Omental fat pad (tissue), 4 donors: ENCODE results near the gene ANKRD44. TPM values are rescaled to one million over a fixed set of nuclear protein-coding genes. Genes with fewer than 3 reads are reported as not detected.

Experiments
- ATAC-seq: fragments of 150-250 bp; one replicate; pipeline ENCODE4 v1.9.1; 2016; ENCODE audit warnings: mild to moderate bottlenecking, moderate library complexity; ENCODE audit not compliant: low FRiP score
- DNase-seq: peaks from one replicate; pipeline ENCODE4 v3.0.0-alpha.2; 2019; ENCODE audit warnings: low spot score
- total RNA-seq, 4 donors: library from RNA; depleted of rRNA; stranded (reverse); fragments of >200 nt; gene quantifications; one replicate each; pipeline ENCODE4 v1.1.0, GENCODE V29; 2016
- TF ChIP-seq, protein P1 (sequence below), 3 donors: fragments of 450-650 bp; IDR thresholded peaks; one replicate each; pipeline ENCODE4 v1.5.1; 2016 to 2017; ENCODE audit warnings: antibody characterized with exemption in 3 of 3, mild to moderate bottlenecking in 3 of 3, moderate library complexity in 2 of 3

ANKRD44 gene
- total RNA-seq, 4 donors from 2014 or later: 18.4 to 56.3 (median 30.1) TPM

DNA sequence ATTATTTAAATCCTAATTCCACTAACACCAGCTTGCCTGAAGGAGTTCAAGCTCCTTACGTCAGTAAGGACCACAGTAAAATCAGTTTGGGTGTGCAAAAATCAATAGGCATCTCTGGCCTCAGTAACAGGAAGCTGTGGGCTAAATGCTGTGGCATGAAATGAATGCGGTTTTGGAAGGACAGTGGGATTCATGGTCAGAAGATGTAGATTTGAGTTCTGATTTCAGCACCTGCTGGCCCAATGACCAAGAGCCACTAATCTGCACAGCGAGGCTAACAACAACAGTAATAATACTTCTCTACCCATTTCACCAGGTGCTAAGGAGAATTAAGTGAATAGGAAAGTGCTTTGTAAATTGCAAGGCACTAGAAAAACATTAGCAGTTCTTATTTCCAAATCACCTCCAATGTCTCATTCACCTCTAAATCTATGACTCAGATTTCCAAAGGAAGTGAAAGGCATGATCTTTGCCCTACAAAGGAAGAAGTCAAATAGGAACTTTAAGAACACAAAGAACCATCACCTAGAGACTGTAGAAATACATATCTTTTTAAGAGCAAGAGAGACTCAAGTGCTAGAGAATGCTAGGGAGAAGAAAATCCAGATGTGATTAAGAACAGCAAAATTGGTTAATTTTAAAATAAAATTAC, 172.6 kb downstream of the ANKRD44 start:
- DNase-seq (no peak), ATAC-seq (no peak)
- TF ChIP-seq, protein P1, sequence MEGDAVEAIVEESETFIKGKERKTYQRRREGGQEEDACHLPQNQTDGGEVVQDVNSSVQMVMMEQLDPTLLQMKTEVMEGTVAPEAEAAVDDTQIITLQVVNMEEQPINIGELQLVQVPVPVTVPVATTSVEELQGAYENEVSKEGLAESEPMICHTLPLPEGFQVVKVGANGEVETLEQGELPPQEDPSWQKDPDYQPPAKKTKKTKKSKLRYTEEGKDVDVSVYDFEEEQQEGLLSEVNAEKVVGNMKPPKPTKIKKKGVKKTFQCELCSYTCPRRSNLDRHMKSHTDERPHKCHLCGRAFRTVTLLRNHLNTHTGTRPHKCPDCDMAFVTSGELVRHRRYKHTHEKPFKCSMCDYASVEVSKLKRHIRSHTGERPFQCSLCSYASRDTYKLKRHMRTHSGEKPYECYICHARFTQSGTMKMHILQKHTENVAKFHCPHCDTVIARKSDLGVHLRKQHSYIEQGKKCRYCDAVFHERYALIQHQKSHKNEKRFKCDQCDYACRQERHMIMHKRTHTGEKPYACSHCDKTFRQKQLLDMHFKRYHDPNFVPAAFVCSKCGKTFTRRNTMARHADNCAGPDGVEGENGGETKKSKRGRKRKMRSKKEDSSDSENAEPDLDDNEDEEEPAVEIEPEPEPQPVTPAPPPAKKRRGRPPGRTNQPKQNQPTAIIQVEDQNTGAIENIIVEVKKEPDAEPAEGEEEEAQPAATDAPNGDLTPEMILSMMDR (IDR thresholded peaks at IDR 0.05): no peak

DNA sequence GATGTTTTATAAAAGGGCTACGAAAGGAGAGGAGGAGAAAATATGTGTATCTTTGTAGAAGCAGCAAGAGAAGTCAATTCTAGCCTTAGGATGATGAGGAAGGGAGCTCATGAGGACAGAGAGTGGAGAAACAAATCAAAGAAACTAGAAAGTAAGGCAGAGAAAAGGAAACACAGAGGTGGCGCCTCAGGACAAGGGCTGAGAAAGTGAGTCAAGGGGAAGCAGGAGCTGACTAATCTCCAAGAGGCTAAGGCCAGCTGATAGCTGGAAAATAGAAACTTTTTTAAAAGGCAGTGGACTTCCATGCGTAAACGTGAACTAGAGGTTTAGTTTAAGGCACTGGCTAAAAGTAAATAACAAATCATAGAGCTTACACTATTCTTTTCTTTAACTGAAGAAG, 173.3 kb downstream of the ANKRD44 start:
- DNase-seq (no peak), ATAC-seq (no peak)
- TF ChIP-seq, protein P1 (IDR thresholded peaks at IDR 0.05): no peak

DNA sequence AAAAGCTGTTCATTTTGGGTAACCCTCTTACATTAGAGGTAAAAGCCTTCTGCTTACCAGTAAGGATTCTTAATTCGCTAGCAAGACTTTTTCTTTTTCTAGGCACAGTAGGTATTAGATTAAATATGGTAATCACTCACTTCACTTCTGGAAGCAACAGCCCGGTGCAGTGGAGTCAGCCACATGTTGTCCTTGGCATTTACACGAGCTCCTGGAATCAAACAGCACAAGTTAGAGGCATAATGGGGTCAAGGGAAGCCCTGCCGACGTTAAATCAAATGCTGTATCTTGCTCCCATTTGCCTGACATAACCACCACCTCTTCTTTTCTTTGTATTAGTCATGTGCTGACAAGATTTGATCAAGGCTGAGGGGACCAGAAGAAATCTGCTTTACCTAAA, 174.1 kb downstream of the ANKRD44 start:
- DNase-seq (no peak), ATAC-seq (no peak)
- TF ChIP-seq, protein P1 (IDR thresholded peaks at IDR 0.05): no peak

DNA sequence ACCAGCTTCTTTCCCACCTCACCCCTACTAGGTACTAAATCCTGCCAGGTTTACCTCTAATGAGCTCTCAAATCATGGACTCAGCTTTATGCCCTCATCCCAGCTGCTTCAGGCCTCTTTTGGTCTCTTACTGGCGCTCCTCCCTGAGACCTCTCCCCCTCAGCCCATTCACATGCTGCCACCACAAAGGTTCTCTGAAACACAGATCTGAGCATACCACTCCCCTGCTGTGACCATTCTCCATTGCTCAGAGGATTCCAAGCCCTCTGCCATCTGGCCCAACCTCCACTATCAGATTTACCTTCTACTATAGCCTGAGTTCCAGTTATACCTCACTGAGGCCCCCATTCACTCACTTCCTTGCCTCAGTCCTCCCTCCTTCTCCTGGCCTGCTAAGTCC, 174.8 kb downstream of the ANKRD44 start:
- ATAC-seq (no peak), DNase-seq (no peak)
- TF ChIP-seq, protein P1 (IDR thresholded peaks at IDR 0.05): no peak

DNA sequence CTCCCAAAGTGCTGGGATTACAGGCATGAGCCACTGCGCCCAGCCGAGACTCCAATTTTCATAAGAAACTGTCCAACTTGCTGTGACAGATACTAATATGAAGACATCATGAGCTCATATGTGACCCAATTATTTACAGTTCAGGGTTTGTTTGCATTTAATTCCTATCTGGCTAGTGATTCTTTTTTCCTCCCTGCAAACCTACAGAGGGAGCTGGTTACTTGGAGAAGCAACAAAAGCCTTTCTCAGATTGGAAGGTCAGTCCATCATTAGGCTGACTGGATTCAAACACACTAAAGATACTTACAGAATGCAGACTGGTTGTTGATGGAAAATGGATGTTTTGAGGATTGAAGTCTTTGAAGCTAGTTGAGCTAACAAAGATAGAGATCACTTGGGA, 176.4 kb downstream of the ANKRD44 start:
- DNase-seq (no peak), ATAC-seq (no peak)

DNA sequence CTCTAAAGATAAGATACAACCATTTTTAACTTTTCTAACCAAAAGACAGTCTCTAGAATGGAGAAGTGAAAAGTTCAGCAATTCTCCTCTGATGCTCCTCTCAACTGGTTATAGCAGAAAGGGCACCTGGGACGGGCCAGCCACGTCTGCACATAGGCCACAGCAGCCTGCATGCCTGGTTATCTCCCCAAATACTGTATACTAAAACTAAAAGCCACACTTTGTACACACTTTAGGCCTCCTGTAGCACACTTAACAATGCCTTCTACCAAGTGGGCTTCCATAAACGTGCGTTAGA, 179.1 kb downstream of the ANKRD44 start:
- DNase-seq (no peak), ATAC-seq (no peak)
- TF ChIP-seq, protein P1 (IDR thresholded peaks at IDR 0.05): no peak

More for the DNA sequence above, 176.4 kb downstream of the ANKRD44 start:
- TF ChIP-seq, protein P1 (IDR thresholded peaks at IDR 0.05): no peak

DNA sequence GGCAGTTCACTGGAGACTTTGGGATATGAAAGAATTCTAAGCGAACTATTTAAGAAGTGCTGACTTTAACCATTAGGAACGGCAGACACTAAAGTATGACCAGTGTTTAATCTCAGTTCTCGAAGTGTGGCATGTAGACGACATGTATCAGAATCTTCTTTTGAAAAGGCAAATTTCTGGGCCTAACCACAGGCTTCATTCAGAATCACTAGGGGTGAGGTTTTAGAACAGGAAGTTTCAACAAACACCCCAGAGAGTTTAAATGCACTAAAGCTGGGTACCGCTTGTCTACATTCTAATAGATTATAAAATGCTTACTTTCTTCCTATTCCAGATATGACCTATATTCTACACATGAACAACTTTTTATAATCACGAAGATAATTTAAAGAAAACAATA, 180.3 kb downstream of the ANKRD44 start:
- ATAC-seq (no peak), DNase-seq (no peak)
- TF ChIP-seq, protein P1 (IDR thresholded peaks at IDR 0.05): no peak
